Ovary (tissue), 1 donor: ENCODE results near the gene PPP5C.

Experiments
- EP300 ChIP-seq: sonication (generic); formaldehyde crosslinking; IDR thresholded peaks from one replicate; pipeline ENCODE4 v1.6.1; 2017; ENCODE audit warnings: antibody characterized with exemption
- POLR2A ChIP-seq: fragments of 450-650 bp; IDR thresholded peaks from one replicate; pipeline ENCODE4 v1.6.1; 2017; ENCODE audit warnings: antibody characterized with exemption, mild to moderate bottlenecking, moderate library complexity

DNA sequence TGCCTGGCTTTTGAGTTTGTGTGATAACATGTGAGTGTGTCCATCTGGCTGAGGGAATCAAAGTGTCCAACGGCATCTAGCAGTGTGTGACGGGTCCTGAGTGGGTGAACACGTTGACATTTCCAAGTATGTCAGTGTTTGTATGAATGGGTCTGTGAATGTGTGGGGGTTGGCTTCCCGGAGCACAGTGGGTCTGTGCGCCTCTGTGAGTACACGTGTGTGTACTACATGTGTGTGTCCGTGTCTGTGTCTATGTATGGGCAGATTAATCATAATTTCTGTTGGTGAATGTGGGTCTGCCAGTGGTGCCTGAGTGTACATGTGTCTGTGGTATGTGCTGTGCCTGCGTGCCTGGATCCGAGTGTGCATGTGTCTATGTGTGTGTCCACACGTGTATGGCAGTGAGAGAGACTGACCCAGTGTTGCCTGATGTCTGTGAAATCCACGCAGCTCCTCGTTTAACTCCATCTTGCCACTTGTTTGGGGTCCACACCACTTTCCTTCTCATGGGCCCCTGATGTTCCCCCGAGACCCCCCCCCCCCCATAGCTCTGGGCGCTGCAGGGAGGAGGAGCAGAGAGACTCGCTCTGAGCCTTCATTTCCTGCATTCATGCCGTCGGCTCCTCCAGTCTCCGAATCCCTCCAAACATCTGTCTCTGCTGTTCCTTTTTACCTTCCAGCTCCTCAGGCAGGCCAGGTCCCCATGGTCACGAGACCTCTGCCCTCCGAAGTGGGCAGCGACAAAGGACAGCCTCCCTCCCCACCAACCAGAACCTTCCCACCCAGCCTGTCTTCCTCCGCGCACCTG is 61.2 kb downstream of the PPP5C start:
- no peak for TF ChIP-seq POLR2A
- TF ChIP-seq EP300 = no peak
